GM19239 (cell line): Measurements from ENCODE around the gene RIC3.
A peak's percentile ranks its signal among the peaks of the same experiment; 100 is the strongest.

Source experiments
- DNase-seq: peaks from one replicate; pipeline ENCODE4 v3.0.0; 2011; ENCODE audit warnings: low spot score; ENCODE audit not compliant: insufficient read length
- FAIRE-seq: peaks from 2 replicates; lab custom pipeline; 2011; peaks lifted over from hg19 to GRCh38; lab: Jason Lieb, UNC

RIC3 gene

DNA sequence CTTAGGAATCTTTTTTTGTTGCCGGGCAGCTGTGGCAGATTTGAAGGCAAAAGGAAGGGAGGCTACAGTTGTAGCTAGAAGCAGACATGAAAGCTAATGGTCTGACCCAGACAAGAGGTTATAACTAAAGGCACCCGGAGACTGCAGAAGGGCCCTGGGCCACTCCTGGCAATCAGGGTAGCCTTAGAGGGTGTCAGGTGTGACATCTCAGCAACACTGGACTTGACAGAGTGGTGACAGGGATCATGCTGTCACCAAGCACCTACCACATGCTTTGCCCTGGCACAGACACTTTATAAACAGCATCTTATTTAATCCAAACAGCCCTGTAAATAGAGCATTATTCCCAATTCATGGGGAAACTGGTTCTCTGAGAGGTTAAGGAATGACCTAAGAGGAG is 62.1 kb downstream of the RIC3 start:
- DNase-seq (no peak), FAIRE-seq (no peak)

DNA sequence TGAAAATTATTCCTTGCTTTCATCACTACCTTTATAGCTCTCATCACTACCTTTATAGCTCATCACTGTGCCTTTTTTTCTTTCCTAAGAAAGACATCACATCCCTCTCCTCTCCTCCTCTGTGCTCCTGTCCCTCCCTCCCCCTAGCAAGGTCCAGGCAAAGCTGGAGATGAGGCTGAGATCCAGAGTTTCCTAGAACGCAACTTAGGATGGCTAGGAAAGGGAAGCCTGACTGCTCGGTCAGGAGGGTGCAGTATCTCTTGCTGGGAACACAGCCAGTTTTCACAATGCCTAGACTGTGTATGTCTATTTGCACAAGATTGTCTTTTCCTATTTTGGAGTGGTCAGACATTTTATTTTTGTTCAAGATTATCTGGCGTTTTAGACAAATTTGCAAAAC is 63.2 kb downstream of the RIC3 start:
- DNase-seq (no peak), FAIRE-seq (no peak)

DNA sequence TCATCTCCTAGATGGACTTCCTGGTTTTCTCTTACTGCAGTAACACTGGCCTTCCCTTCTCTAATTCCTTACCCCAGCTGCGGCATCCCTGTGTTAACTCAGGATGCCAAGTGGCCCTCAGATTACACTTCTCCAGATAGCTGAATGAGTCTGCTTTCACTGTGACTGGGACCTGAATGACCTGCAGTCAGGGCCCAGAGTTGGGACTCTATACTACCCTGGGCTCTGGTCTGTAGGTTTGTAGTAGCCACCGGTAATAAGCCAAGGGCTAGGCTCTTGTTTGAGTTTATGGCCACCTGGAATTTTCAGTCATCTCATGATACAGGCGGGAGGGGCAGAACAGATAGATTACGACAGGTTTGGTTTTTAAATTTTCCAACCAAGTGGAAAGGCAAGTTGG is 63.7 kb downstream of the RIC3 start:
- FAIRE-seq (no peak), DNase-seq (no peak)

DNA sequence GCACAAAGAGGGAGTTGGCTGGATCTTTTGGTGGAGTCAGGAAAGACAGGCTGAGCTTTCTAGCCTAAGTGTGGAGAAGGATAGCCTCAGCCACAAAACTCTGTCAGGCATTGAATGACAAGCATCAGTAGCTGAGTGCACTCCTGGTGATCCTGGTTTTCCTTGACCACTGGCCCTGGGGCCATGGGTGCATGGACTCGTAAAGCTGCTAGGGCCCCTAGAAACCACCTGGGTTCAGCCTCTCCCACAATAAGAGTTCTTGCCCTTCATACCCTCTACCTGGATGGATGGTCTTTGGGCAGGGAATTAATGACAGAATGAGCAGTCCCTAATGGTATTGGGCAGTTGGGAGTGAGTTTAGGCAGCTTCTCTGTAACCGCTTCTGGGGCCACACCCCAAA is 64.9 kb downstream of the RIC3 start:
- no peak for DNase-seq
- FAIRE-seq: no peak

GRCh38 chr11:8102965-8103364 is 65.9 kb downstream of the RIC3 start:
- DNase-seq (no peak), FAIRE-seq (no peak)

DNA sequence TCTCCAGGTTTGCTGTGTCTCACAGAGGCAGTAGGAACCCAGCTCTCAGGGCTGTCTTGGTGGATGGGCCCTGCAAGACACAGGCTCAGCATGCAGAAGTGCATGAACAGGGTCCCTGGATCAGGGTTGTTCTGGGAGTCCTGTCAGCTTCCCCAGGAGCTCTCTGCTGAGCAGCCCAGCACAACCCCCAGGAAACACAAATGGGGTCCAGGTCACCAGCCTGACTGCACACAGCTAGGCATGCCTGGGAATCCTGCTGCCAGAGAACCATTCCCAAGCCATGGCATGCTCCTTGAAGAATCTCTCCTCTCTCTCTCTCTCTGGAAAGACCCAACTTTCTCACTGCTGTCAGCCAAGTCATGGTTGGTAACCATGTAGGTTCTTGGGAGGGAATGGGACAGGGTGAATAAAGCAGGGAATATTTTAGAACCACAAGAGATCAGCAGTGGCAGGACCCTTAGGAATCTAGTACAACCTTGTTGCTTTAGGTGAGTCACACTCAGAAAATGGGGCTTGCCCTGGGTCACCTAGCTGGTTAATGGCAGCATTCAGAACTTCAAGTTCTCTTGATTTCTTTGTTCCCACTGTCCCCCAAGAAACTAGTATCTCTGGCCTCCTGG is 66.4 kb downstream of the RIC3 start:
- DNase-seq: no peak
- FAIRE-seq: no peak

DNA sequence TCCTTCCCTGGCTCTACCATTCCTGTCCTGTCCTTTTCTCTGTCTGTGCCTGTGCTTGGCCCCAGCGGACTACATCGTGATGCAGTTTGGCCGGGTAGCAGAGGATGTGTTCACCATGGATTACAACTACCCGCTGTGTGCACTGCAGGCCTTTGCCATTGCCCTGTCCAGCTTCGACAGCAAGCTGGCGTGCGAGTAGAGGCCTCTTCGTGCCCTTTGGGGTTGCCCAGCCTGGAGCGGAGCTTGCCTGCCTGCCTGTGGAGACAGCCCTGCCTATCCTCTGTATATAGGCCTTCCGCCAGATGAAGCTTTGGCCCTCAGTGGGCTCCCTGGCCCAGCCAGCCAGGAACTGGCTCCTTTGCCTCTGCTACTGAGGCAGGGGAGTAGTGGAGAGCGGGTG is 67.4 kb downstream of the RIC3 start:
- FAIRE-seq (no peak), DNase-seq (no peak)

DNA sequence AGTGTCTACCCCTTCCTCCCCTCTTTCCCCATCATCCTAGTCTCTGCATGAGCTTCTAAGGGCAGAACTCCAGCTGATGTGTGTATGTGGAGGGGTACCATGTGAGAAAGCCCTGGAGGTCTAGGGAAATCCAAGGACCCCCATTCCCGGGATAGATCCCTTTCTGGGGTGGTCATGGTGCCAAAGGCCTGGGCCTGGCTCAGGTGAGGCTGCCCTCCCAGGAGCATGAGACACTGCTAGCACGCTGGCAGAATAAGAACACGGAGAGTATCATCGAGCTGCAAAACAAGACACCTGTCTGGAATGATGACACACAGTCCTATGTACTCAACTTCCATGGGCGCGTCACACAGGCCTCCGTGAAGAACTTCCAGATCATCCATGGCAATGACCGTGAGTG is 68.2 kb downstream of the RIC3 start:
- DNase-seq (no peak), FAIRE-seq (no peak)

DNA sequence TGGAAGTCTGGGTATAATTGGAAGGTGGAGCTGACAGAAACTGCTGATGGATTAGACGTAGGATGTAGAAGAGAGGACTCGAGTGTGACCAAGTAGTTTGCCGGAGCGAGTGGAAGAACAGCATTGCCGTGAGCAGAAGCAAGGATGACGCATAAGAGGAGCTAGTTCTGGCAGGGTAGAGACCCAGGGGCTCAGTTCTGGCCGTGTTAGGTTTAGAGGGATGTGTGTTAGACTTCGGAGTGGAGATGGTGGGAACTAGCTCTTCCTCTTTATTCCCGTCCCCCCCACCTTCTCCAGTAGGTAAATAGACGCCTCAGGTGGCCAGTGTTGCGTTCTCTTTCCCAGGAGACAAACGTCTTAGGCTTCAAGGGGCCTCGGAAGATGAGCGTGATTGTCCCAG is 68.7 kb downstream of the RIC3 start:
- DNase-seq (no peak), FAIRE-seq (no peak)

DNA sequence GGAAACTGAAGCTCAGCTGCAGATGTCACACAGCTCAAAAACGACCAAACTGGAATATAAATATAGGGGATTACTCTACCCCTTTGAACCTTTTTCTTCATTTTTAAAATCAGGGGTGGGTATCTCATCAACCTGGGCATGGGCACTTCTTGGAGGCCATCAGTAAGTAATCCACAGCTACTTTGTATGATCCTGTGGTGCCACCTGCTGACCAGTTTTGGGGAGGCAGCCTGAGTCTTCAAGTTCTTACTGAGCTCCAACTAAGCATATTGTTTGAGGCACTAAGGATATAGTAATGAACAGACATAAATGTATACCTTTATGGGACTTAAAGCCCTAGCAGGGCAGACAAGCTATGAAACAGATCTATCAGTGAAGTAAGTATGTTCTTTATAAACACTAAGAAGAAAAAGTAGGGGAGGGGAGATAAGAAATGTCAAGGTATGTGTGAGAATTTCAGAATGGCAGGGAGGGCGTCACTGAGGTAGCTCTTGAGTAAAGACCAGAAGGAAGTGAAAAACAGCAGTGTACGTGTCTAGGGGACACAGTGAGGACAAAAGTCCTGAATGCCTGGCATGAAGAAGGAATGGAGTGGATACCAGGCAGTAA is 69.4 kb downstream of the RIC3 start:
- FAIRE-seq (peak; percentile 82), DNase-seq (no peak)

GRCh38 chr11:8098879-8099278 is 69.9 kb downstream of the RIC3 start:
- DNase-seq (no peak), FAIRE-seq (no peak)

GRCh38 chr11:8098361-8098760 is 70.5 kb downstream of the RIC3 start:
- no peak for DNase-seq
- FAIRE-seq: no peak

- DNase-seq (no peak), FAIRE-seq (no peak)
Observed at GRCh38 chr11:8097926-8098325, 70.9 kb downstream of the RIC3 start.

- FAIRE-seq (no peak), DNase-seq (no peak)
Observed at GRCh38 chr11:8097468-8097867, 71.4 kb downstream of the RIC3 start.

- no peak for FAIRE-seq
Observed at GRCh38 chr11:8097062-8097461, 71.8 kb downstream of the RIC3 start.

GRCh38 chr11:8096575-8096974 is 72.2 kb downstream of the RIC3 start:
- FAIRE-seq (no peak), DNase-seq (no peak)

More at GRCh38 chr11:8097062-8097461, 71.8 kb downstream of the RIC3 start:
- DNase-seq: no peak

GRCh38 chr11:8095806-8096522 is 72.9 kb downstream of the RIC3 start:
- no peak for FAIRE-seq
- DNase-seq: no peak

GRCh38 chr11:8095371-8095770 is 73.5 kb downstream of the RIC3 start:
- FAIRE-seq (no peak), DNase-seq (no peak)

DNA sequence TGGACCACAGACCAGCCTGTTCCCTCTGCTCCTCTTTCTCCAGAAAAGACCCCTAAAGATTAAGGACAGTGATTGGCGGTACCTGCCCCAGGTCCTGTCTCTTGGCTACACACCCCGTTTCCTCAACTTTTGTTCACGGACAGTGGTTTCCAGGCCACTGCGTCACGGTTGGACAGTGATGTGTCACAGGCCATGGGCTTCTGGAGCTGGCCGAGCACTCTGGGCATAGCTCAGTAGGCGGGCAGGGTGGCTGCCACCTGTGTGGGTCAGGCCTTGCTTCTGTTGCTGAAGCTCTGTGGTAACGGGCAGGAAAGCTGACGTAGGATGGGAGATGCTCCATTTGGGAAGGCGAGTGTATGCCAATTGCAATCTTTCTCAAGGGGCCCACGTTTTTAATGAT is 74.2 kb downstream of the RIC3 start:
- DNase-seq: no peak
- FAIRE-seq: no peak

DNA sequence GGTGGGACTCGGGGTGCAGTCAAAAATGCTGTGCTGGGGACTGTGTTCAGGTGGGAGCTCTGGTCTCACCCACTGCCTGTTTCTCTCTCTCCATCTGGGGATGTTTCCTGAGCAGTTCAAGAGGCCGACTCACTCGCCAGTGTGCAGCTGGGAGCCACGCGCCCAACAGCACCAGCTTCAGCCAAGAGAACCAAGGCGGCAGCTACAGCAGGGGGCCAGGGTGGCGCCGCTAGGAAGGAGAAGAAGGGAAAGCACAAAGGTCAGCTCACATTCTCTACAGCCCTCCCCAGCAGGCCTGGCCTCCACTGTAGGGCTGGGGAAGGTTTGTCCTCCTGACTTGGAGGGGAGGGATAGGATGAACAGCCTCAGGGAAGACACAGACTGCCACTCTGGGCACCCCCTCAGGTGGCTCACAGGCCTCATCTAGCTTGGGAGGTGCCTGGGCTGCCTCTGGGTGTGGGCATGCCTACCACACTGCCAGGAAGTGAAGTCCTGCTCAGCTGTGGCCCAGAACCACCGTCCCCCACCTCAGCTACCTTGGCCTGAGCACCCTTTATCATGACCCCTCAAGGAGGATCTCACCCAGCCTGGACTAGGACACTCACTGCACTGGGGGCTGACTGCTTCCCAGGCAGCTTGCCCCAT is 74.8 kb downstream of the RIC3 start:
- DNase-seq (no peak), FAIRE-seq (no peak)
